Body of pancreas (tissue), 4 donors: Measurements from ENCODE around the gene SPACA5. TPM values are rescaled to one million over a fixed set of nuclear protein-coding genes. Genes with fewer than 3 reads are reported as not detected.
A peak's percentile ranks its signal among the peaks of the same experiment; 100 is the strongest.
"Not testable (repeated sequence)": the region's sequence is repeated elsewhere in the genome, so short reads cannot be mapped to it uniquely, and the experiment has no call there.

Experiments used
- ATAC-seq: fragments of 150-250 bp; one replicate; pipeline ENCODE4 v1.9.1; 2016
- DNase-seq, 4 donors: peaks; one replicate each; pipeline ENCODE4 v3.0.0-alpha.2; 2019
- H3K27ac ChIP-seq, 4 donors: fragments of 200-600 bp; sonication (generic); 1 replicate in 3 of 4; 2 replicates in 1 of 4; pipeline versions ENCODE4 v1.5.1 to v1.6.1; 2016 to 2019; ENCODE audit warnings: mild to moderate bottlenecking in 1 of 4, mixed read lengths in 1 of 4, moderate library complexity in 1 of 4
- H3K27me3 ChIP-seq, 2 donors: fragments of 200-600 bp; sonication (generic); one replicate each; pipeline ENCODE4 v1.6.0; 2016; ENCODE audit warnings: mild to moderate bottlenecking in 1 of 2
- H3K36me3 ChIP-seq, 2 donors: fragments of 200-600 bp; sonication (generic); replicated peaks in 1 of 2; 2 replicates each; pipeline ENCODE4 v1.5.1; 2016; ENCODE audit warnings: low read depth in 2 of 2; ENCODE audit not compliant: insufficient read depth in 1 of 2
- H3K4me1 ChIP-seq: fragments of 200-600 bp; sonication (generic); one replicate; pipeline ENCODE4 v1.6.0; 2016
- H3K4me3 ChIP-seq, 2 donors: fragments of 200-600 bp; sonication (generic); 1 replicate in 1 of 2; 2 replicates in 1 of 2; pipeline ENCODE4 v1.5.1; 2016 to 2019
- H3K9me3 ChIP-seq, 3 donors: fragments of 200-600 bp; sonication (generic); 1 replicate in 2 of 3; 2 replicates in 1 of 3; pipeline ENCODE4 v1.5.1; 2016
- CTCF ChIP-seq, 7 experiments: fragments of 450-650 bp in 4 of 7; fragments of 200-600 bp in 3 of 7; sonication (generic) in 3 of 7; IDR thresholded peaks; one replicate each; pipeline ENCODE4 v1.5.1; 2016 to 2019; ENCODE audit warnings: antibody characterized with exemption in 7 of 7
- POLR2A ChIP-seq, 3 donors: fragments of 450-650 bp; IDR thresholded peaks; one replicate each; pipeline ENCODE4 v1.6.1; 2016; ENCODE audit warnings: antibody characterized with exemption in 3 of 3, mild to moderate bottlenecking in 2 of 3
- WGBS, 2 donors: methylation state at CpG; one replicate each; pipeline ENCODE4 v1.1.5; 2017; 5-methylcytosine and 5-hydroxymethylcytosine counted together
- intact Hi-C: fragments of 100-400 bp; cut with DNase I; formaldehyde crosslinking; loops from one replicate; pipeline ENCODE4 v1.15.1; 2023
- total RNA-seq, 2 donors: library from RNA; depleted of rRNA; stranded (reverse); fragments of >200 nt; gene quantifications; one replicate each; pipeline ENCODE4 v1.1.0, GENCODE V29; 2016

Gene SPACA5
- total RNA-seq, 2 donors from 2014 or later: not detected

DNA sequence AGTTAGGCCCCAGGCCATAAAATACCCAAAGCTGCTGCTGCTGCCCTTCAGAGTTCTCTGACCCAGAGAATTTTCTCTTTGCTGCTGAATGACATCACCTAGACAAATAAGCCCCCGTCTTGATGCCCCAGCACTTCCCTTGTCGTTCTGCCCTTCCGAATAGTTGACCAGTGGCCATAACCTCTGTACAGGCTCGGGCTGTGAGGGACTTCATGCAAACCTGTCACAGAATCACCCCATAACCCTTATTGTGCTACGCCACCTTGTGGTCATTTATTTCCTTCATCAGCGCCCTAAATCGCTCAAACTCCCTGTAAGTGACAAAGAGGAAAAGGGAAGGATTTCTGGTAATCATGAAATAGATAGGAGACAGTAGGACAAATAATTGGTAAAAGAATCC lies 18.8 kb downstream of the SPACA5 start:
- TF ChIP-seq CTCF (IDR thresholded peaks at IDR 0.05) (peak; percentile 23 to 62 (median 52)), POLR2A (IDR thresholded peaks at IDR 0.05) (no peak)
- Histone ChIP-seq H3K4me3 (no peak overlapping the region), H3K36me3 (no peaks in the 10 kb centered on the region), H3K27me3 (no peaks in the 10 kb centered on the region), H3K4me1 (no peaks in the 10 kb centered on the region), H3K27ac (no peak overlapping the region), H3K9me3 (no peaks in the 10 kb centered on the region)
- peak; percentile 54 for ATAC-seq
- WGBS, 2 donors: 0 to 1% methylated on average over 7 of the region's 7 CpGs
- intact Hi-C loops: loop anchor here (5.0 kb wide), 1 partner anchor 173 kb away; no protein-coding TSS in a partner anchor
- peak; percentile 40 to 55 (median 50) for DNase-seq

- H3K9me3 ChIP-seq, DNase-seq, H3K27me3 ChIP-seq, H3K4me1 ChIP-seq, H3K36me3 ChIP-seq, H3K27ac ChIP-seq, ATAC-seq, H3K4me3 ChIP-seq: not testable (repeated sequence)
- intact Hi-C loops: loop anchor here (5.0 kb wide), 1 partner anchor 175 kb away; no protein-coding TSS in a partner anchor
- 49 to 71% methylated on average over 3 of the region's 4 CpGs for WGBS, 2 donors
Measured at GRCh38 chrX:48027545-48027944, 20.8 kb downstream of the SPACA5 start.

DNA sequence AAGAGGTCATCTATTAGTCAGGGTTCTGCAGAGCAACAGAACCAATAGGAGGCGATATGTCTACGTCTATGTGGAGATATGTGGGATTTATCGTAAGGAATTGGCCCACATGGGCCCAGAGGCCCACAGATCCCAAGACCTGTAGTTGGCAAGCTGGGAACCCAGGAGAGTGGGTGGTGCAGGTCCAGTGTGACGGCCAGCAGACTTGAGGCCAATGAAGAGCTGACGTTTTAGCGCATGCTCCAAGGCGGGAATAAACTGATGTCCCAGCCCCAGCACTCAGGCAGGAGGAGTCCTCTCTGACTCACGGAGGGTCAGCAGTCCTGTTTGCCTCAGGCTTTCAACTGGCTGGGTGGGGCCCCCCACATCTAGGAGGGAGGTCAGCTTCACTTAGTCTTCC lies 21.3 kb downstream of the SPACA5 start:
- Histone ChIP-seq H3K9me3 (no peaks in the 10 kb centered on the region), H3K27me3 (no peaks in the 10 kb centered on the region), H3K27ac (no peak overlapping the region), H3K36me3 (no peaks in the 10 kb centered on the region), H3K4me3 (no peak overlapping the region), H3K4me1 (no peaks in the 10 kb centered on the region)
- TF ChIP-seq POLR2A (IDR thresholded peaks at IDR 0.05) (no peak), CTCF (IDR thresholded peaks at IDR 0.05) (no peak)
- WGBS, 2 donors: 91 to 95% methylated on average over 7 of the region's 8 CpGs
- intact Hi-C loops: loop anchor here (5.0 kb wide), 1 partner anchor 176 kb away; no protein-coding TSS in a partner anchor
- DNase-seq (no peak), ATAC-seq (no peak)

DNA sequence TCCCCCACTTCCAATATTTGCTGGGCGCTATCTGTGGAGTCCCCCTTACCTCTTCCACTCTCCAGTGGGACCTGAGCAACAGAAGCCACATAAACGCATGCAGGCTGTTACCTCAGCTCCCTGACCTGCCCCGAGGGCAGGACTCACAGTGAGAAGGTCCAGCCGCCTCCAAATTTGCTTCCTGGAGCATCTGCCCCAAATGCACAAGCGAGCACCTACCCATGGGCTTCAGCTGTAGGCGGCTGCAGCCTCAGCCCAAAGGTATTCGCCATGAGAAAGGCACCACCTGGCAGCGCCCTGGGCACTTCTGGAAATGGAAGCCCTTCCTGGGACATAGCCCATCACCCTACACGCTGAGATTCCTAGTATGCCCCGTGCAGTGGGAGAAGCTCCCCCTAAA lies 23.4 kb downstream of the SPACA5 start:
- no peaks in the 10 kb centered on the region for H3K36me3 ChIP-seq
- no peak overlapping the region for H3K4me3 ChIP-seq
- H3K27me3 ChIP-seq: no peaks in the 10 kb centered on the region
- WGBS, 2 donors: 64 to 67% methylated on average over 2 to 3 of the region's 10 CpGs
- no peaks in the 10 kb centered on the region for H3K9me3 ChIP-seq
- H3K4me1 ChIP-seq: no peaks in the 10 kb centered on the region
- DNase-seq (no peak), ATAC-seq (no peak)
- H3K27ac ChIP-seq: no peak overlapping the region
- TF ChIP-seq POLR2A (IDR thresholded peaks at IDR 0.05) (no peak), CTCF (IDR thresholded peaks at IDR 0.05) (no peak)
- intact Hi-C loops: no loop called here

DNA sequence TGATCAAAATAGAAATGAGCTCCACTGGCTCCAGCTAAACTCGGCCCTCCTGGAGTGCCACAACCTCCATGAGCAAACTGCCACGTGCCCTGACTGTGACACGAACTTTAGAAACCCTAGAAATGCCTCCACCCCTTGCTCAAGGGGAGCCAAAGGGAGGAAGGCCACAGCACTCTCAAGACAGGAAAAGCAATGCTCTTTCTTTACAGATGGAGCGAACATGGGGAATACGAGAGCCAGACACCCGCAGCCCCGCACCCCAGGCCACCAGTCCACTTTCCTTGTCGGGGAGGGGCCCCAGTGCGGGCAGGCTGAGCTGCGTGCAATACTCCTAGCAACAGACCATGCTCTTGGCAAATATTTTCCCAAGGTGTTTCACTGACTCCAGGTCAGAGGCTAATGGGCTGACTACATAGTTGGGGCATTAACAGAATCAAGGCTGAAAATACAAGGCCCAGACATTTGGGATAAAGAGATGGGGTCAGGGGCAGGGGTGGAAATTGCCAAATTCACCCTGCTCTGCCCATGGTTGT lies 23.9 kb downstream of the SPACA5 start:
- H3K27me3 ChIP-seq, H3K27ac ChIP-seq, H3K9me3 ChIP-seq, intact Hi-C loops, H3K4me1 ChIP-seq, DNase-seq, H3K36me3 ChIP-seq, H3K4me3 ChIP-seq, ATAC-seq: not testable (repeated sequence)
- 100% methylated on average over 1 of the region's 10 CpGs; no CpG with 5 or more reads in 1 of the 2 donors for WGBS, 2 donors

DNA sequence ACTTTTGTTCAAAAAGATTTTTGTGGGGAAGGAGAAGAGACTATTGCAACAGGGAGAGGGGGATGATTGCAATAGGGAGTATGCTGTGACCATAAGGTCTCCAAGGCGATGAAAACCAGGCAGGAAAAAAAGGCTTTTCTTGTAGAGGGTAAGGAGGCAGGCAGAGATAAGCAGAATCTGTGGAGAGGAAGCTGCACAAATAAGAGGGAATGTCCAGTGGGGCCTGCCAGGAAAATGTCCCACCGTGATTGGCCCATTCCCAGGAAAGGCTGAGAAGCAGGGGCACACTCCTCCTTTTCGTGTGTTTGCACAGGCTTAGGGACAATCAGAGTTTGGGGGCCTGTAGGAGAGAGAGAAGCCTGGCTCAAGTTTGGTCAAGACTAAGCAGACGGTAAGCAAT lies 29.1 kb downstream of the SPACA5 start:
- no peak overlapping the region for H3K27ac ChIP-seq
- H3K4me3 ChIP-seq: no peak overlapping the region
- no peaks in the 10 kb centered on the region for H3K27me3 ChIP-seq
- no peak for DNase-seq
- no peaks in the 10 kb centered on the region for H3K4me1 ChIP-seq
- H3K9me3 ChIP-seq: no peaks in the 10 kb centered on the region
- no peaks in the 10 kb centered on the region for H3K36me3 ChIP-seq
- 69 to 80% methylated on average over 4 of the region's 4 CpGs for WGBS, 2 donors
- intact Hi-C loops: no loop called here
- no peak for TF ChIP-seq CTCF (IDR thresholded peaks at IDR 0.05)
- TF ChIP-seq POLR2A (IDR thresholded peaks at IDR 0.05): no peak
- no peak for ATAC-seq
